ENCODE results near the gene FLT1. TPM values are rescaled to one million over a fixed set of nuclear protein-coding genes. Genes with fewer than 3 reads are reported as not detected.

The FLT1 gene
- total and polyA plus RNA-seq, 2 of the 13 experiments (the other 11 are each of a cell fraction or from before 2014, with no cell fraction given), result 0.02 TPM; not detected in 1

GRCh38 chr13:28401303-28402056, 93.4 kb downstream of the FLT1 start:
- POLR2A ChIA-PET, result no interaction called here
- CTCF ChIA-PET (ENCODE audit: low intra/inter-chr PET ratio, low total read pairs), result no interaction called here
- no peaks in the 10 kb centered on the region for H3K36me3 ChIP-seq (replicated peaks in 1 of 2; ENCODE audit: control insufficient read depth in 1 of 2, insufficient read depth in 2 of 2, low read length in 2 of 2)
- H3K79me2 ChIP-seq (ENCODE audit: insufficient read depth, low read length), result no peaks in the 10 kb centered on the region
- no TSS peak for BruUV-seq (replicated peaks)
- H3K4me3 ChIP-seq (replicated peaks in 1 of 3; ENCODE audit: insufficient read depth in 1 of 3, low read depth in 2 of 3, low read length in 3 of 3), result no peak overlapping the region
- no peak overlapping the region for H2AFZ ChIP-seq (ENCODE audit: low read length)
- no peak for ATAC-seq
- no peak overlapping the region for H3K4me2 ChIP-seq (ENCODE audit: low read depth, low read length)
- no peak overlapping the region for H3K9ac ChIP-seq (ENCODE audit: insufficient read depth, low read depth, low read length)
- 9% methylated on average over 7 of the region's 7 CpGs for WGBS (ENCODE audit: low lambda C conversion rate)
- no peaks in the 10 kb centered on the region for H3K9me3 ChIP-seq (ENCODE audit: low read length)
- H3K4me1 ChIP-seq (ENCODE audit: insufficient read depth, low read length), result no peaks in the 10 kb centered on the region
- FAIRE-seq, result no peak
- in situ Hi-C loops (cut with HindIII; ENCODE audit: extremely low pct_ligation_motif_present, low pct_unique_long_range_greater_than_20kb) (no loop called here), intact Hi-C loops (cut with micrococcal nuclease; ENCODE audit: unreplicated experiment) (no loop called here)
- TF ChIP-seq ZXDC (CRISPR knock-in tag; IDR thresholded peaks at IDR 0.05), result no peak
- no peak for TF ChIP-seq TBX3 (IDR thresholded peaks at IDR 0.05; ENCODE audit: borderline replicate concordance)
- TF ChIP-seq NR2C2 (CRISPR knock-in tag; IDR thresholded peaks at IDR 0.05; ENCODE audit: borderline replicate concordance), result no peak
- no peak for TF ChIP-seq ZNF720 (CRISPR knock-in tag; IDR thresholded peaks at IDR 0.05)
- TF ChIP-seq RFX5 (IDR thresholded peaks at IDR 0.05; ENCODE audit: low read depth, low read length), result no peak
- TF ChIP-seq STAT5B (CRISPR knock-in tag; IDR thresholded peaks at IDR 0.05), result no peak
- no peak for TF ChIP-seq FOSL2 (CRISPR knock-in tag; IDR thresholded peaks at IDR 0.05)
- H3K27me3 ChIP-seq (ENCODE audit: control insufficient read depth in 1 of 2, insufficient read depth in 2 of 2, low read length in 2 of 2), result no peaks in the 10 kb centered on the region; a peak in 1 of 5 replicates
- no peak overlapping the region for H3K27ac ChIP-seq (ENCODE audit: extremely low read length, insufficient read depth, low read length)
- no peaks in the 10 kb centered on the region for H4K20me1 ChIP-seq (ENCODE audit: insufficient read depth, low read length)
- DNase-seq (ENCODE audit: low spot score), result no peak
